Sigmoid colon (tissue), 4 donors: Measurements from ENCODE around the gene TMEM220.

Experiments
- CTCF ChIP-seq, 4 experiments: fragments of 450-650 bp in 3 of 4; fragments of 200-600 bp in 1 of 4; IDR thresholded peaks; one replicate each; pipeline ENCODE4 v1.5.1; 2016 to 2019; ENCODE audit warnings: antibody characterized with exemption in 4 of 4, mild to moderate bottlenecking in 3 of 4, moderate library complexity in 2 of 4
- EP300 ChIP-seq, 4 donors: sonication (generic); formaldehyde crosslinking; IDR thresholded peaks; one replicate each; pipeline ENCODE4 v1.6.1; 2017; ENCODE audit warnings: antibody characterized with exemption in 4 of 4
- POLR2AphosphoS5 ChIP-seq, 4 donors: sonication (generic); formaldehyde crosslinking; IDR thresholded peaks; one replicate each; pipeline ENCODE4 v1.6.1; 2017; ENCODE audit warnings: antibody characterized with exemption in 4 of 4

- no peak for TF ChIP-seq CTCF (IDR thresholded peaks at IDR 0.05)
- no peak for TF ChIP-seq EP300 (IDR thresholded peaks at IDR 0.05)
- TF ChIP-seq POLR2AphosphoS5 (IDR thresholded peaks at IDR 0.05): no peak
Measured at GRCh38 chr17:10666906-10667305, 62.9 kb downstream of the TMEM220 start.
